HepG2 (cell line): ENCODE results near the gene ZBTB9. TPM values are rescaled to one million over a fixed set of nuclear protein-coding genes. Genes with fewer than 3 reads are reported as not detected.

Source experiments
- FOXC1 ChIP-seq: sonication (generic); formaldehyde crosslinking; IDR thresholded peaks from 2 replicates; pipeline ENCODE4 v1.8.0; 2022; ENCODE audit warnings: mild to moderate bottlenecking, missing genetic modification reagents, borderline replicate concordance
- FOXK1 ChIP-seq: sonication (generic); formaldehyde crosslinking; IDR thresholded peaks from 2 replicates; pipeline ENCODE4 v1.4.0; 2020; ENCODE audit warnings: low read depth, missing genetic modification reagents, borderline replicate concordance
- NCOR1 ChIP-seq: fragments of 200-600 bp; sonication (generic); IDR thresholded peaks from 2 replicates; pipeline ENCODE4 v1.7.0; 2017; ENCODE audit warnings: antibody characterized with exemption, low read length, borderline replicate concordance
- PAWR ChIP-seq: sonication (generic); formaldehyde crosslinking; IDR thresholded peaks from 2 replicates; pipeline ENCODE4 v1.4.0; 2020; ENCODE audit warnings: missing genetic modification reagents, mild to moderate bottlenecking, borderline replicate concordance
- PHF5A ChIP-seq: IDR thresholded peaks from one replicate; pipeline ENCODE4 v1.6.1; 2018; ENCODE audit warnings: low read depth, missing genetic modification reagents; ENCODE audit not compliant: unreplicated experiment
- WIZ ChIP-seq: sonication (generic); formaldehyde crosslinking; IDR thresholded peaks from 2 replicates; pipeline ENCODE4 v1.5.1; 2020; ENCODE audit warnings: mild to moderate bottlenecking, missing genetic modification reagents
- ZBTB7A ChIP-seq: sonication (generic); formaldehyde crosslinking; IDR thresholded peaks from 2 replicates; pipeline ENCODE4 v1.8.0; 2022; ENCODE audit warnings: mild to moderate bottlenecking, missing genetic modification reagents
- ZIK1 ChIP-seq: sonication (generic); formaldehyde crosslinking; IDR thresholded peaks from 2 replicates; pipeline ENCODE4 v1.5.0; 2020; ENCODE audit warnings: mild to moderate bottlenecking, low read depth, missing genetic modification reagents, borderline replicate concordance
- ZNF10 ChIP-seq: sonication (generic); formaldehyde crosslinking; IDR thresholded peaks from 2 replicates; pipeline ENCODE4 v1.4.0; 2020; ENCODE audit warnings: mild to moderate bottlenecking, low read depth, missing genetic modification reagents, borderline replicate concordance
- ZNF337 ChIP-seq: sonication (generic); formaldehyde crosslinking; IDR thresholded peaks from 2 replicates; pipeline ENCODE4 v1.5.1; 2020; ENCODE audit warnings: missing genetic modification reagents, low read depth, mild to moderate bottlenecking, borderline replicate concordance
- ZNF367 ChIP-seq: sonication (generic); formaldehyde crosslinking; IDR thresholded peaks from 2 replicates; pipeline ENCODE4 v1.4.0; 2020; ENCODE audit warnings: missing genetic modification reagents, borderline replicate concordance
- ZNF468 ChIP-seq: sonication (generic); formaldehyde crosslinking; IDR thresholded peaks from 2 replicates; pipeline ENCODE4 v1.8.0; 2022; ENCODE audit warnings: mild to moderate bottlenecking, moderate library complexity, missing genetic modification reagents
- ZSCAN31 ChIP-seq: sonication (generic); formaldehyde crosslinking; IDR thresholded peaks from 2 replicates; pipeline ENCODE4 v1.5.0; 2020; ENCODE audit warnings: low read depth, mild to moderate bottlenecking, missing genetic modification reagents
- polyA plus RNA-seq, 8 experiments: library from polyadenylated mRNA; depleted of rRNA in 3 of 8; stranded (reverse) in 7 of 8; unstranded in 1 of 8; fragments of >200 nt; fragmentation: Illumina TruSeq in 4 of 8; extraction: Trizol in 4 of 8; gene quantifications; 2 replicates each; pipeline versions ENCODE4 v1.2.1 to v1.2.3, GENCODE V29; 2011 to 2016; ENCODE audit warnings: low read depth in 4 of 8, missing spikeins in 1 of 8, mixed read lengths in 1 of 8; ENCODE audit not compliant: insufficient read depth in 1 of 8
- total RNA-seq, 5 experiments: library from RNA; depleted of rRNA; stranded (reverse); fragments of >200 nt; fragmentation: Illumina TruSeq; extraction: Trizol; gene quantifications; 2 replicates each; pipeline ENCODE4 v1.2.3, GENCODE V29; 2016; ENCODE audit warnings: low read depth in 1 of 5
- TF ChIP-seq, protein P1 (sequence below), 2 experiments: sonication (generic) in 1 of 2; formaldehyde crosslinking in 1 of 2; IDR thresholded peaks; 2 replicates each; pipeline versions ENCODE4 v1.4.0 to v1.6.1; 2016 to 2020; ENCODE audit warnings: borderline replicate concordance in 1 of 2, low read depth in 1 of 2, mild to moderate bottlenecking in 1 of 2, missing genetic modification reagents in 1 of 2
- TF ChIP-seq, protein P2 (sequence below): sonication (generic); formaldehyde crosslinking; IDR thresholded peaks from 2 replicates; pipeline ENCODE4 v1.8.1; 2023; ENCODE audit warnings: mild to moderate bottlenecking, inconsistent platforms, moderate library complexity, missing genetic modification reagents, borderline replicate concordance

The ZBTB9 gene
- total and polyA plus RNA-seq, 2 of the 13 experiments (the other 11 are each of a cell fraction or from before 2014, with no cell fraction given): 5.3 to 9.2 TPM

DNA sequence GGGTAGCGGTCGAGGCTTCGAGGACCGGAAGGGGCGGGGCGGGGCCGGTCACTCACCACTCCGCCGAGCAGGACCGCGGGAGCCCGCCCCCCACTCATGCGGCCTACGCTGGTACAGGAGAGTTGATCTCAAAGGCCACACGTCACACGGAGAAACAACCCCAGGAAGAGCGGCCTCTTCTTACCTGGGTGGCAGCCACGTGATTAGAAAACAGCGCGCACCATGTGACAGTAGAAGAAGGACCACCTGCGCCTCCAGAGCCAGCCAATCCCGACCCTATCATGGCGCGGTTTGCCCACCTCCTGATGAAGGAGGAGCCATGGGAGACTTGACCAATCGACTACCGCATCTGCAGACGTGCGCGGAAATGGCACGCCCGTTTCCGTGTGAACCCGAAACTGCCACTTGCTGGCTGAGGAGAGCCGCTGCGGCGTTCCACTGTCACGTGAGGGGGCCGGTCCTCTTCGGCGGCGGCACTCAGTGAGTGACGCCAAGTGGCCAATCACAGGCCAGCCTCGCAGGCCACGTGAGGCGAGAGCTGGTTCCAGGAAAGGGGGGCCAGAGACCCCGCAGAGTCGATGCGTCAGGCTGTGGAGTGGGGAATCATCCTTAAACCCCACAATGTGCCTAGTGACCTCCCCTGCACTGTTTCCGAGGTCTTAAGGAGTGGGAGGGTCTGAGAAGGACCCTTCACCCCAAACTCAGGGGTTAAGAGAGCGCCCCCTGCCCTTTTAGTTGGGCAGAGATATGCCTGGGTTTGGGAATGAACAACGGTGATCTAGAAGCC, 36.3 kb upstream of the ZBTB9 start, which contains the start of gene CUTA (continued):
- TF ChIP-seq PHF5A (CRISPR knock-in tag): peak; percentile 62
- peak; percentile 36 for TF ChIP-seq ZBTB7A
- TF ChIP-seq PAWR (CRISPR knock-in tag): peak; percentile 92; the same call in 1 of the 2 replicates
- TF ChIP-seq, protein P1, sequence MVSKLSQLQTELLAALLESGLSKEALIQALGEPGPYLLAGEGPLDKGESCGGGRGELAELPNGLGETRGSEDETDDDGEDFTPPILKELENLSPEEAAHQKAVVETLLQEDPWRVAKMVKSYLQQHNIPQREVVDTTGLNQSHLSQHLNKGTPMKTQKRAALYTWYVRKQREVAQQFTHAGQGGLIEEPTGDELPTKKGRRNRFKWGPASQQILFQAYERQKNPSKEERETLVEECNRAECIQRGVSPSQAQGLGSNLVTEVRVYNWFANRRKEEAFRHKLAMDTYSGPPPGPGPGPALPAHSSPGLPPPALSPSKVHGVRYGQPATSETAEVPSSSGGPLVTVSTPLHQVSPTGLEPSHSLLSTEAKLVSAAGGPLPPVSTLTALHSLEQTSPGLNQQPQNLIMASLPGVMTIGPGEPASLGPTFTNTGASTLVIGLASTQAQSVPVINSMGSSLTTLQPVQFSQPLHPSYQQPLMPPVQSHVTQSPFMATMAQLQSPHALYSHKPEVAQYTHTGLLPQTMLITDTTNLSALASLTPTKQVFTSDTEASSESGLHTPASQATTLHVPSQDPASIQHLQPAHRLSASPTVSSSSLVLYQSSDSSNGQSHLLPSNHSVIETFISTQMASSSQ (IDR thresholded peaks at IDR 0.05; ENCODE audit: low read depth): no peak
- TF ChIP-seq, protein P1 (CRISPR knock-in tag; IDR thresholded peaks at IDR 0.05; ENCODE audit: borderline replicate concordance): peak; percentile 72; the same call in 1 of the 2 replicates
- peak; percentile 75 for TF ChIP-seq ZSCAN31 (CRISPR knock-in tag)
- TF ChIP-seq ZNF10 (CRISPR knock-in tag): no peak
- TF ChIP-seq ZNF468 (CRISPR knock-in tag): no peak
- no peak; the same call in none of the 2 replicates for TF ChIP-seq ZNF367
- no peak for TF ChIP-seq WIZ (CRISPR knock-in tag)
- peak; percentile 69; the same call in 1 of the 2 replicates for TF ChIP-seq ZIK1 (CRISPR knock-in tag)
- peak; percentile 88 for TF ChIP-seq FOXK1 (CRISPR knock-in tag)
- no peak for TF ChIP-seq NCOR1
- TF ChIP-seq FOXC1 (CRISPR knock-in tag): peak; percentile 90
- peak; percentile 73; the same call in 1 of the 2 replicates for TF ChIP-seq ZNF337 (CRISPR knock-in tag)
- TF ChIP-seq, protein P2, sequence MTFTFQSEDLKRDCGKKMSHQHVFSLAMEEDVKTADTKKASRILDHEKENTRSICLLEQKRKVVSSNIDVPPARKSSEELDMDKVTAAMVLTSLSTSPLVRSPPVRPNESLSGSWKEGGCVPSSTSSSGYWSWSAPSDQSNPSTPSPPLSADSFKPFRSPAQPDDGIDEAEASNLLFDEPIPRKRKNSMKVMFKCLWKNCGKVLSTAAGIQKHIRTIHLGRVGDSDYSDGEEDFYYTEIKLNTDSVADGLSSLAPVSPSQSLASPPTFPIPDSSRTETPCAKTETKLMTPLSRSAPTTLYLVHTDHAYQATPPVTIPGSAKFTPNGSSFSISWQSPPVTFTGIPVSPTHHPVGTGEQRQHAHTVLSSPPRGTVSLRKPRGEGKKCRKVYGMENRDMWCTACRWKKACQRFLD (CRISPR knock-in tag): peak; percentile 89
